ENCODE results near the gene COPS2. TPM values are rescaled to one million over a fixed set of nuclear protein-coding genes. Genes with fewer than 3 reads are reported as not detected.

The COPS2 gene
- total RNA-seq, 2 donors from 2014 or later = 17.5 to 33.7 TPM

- Histone ChIP-seq H3K9me3 (no peaks in the 10 kb centered on the region), H3K4me3 (no peak overlapping the region), H3K27ac (no peak overlapping the region), H3K4me1 (peaks cover 32% of the 10 kb centered on the region), H3K36me3 (replicated peaks in 1 of 2; ENCODE audit: insufficient read depth in 1 of 2, low read depth in 2 of 2) (no peaks in the 10 kb centered on the region), H3K27me3 (no peaks in the 10 kb centered on the region)
- TF ChIP-seq POLR2A (IDR thresholded peaks at IDR 0.05) = no peak
- no peak for TF ChIP-seq CTCF (IDR thresholded peaks at IDR 0.05)
- intact Hi-C loops (cut with DNase I) = no loop called here
- no peak for DNase-seq
- ATAC-seq = no peak
- WGBS, 2 donors = 71 to 75% methylated on average over 3 of the region's 3 CpGs
These were observed 3.6 kb downstream of the COPS2 start for GRCh38 chr15:49151831-49152230.

- ATAC-seq (no peak), DNase-seq (no peak)
- Histone ChIP-seq H3K27me3 (no peaks in the 10 kb centered on the region), H3K4me1 (peaks cover 19% of the 10 kb centered on the region), H3K9me3 (no peaks in the 10 kb centered on the region), H3K36me3 (replicated peaks in 1 of 2; ENCODE audit: insufficient read depth in 1 of 2, low read depth in 2 of 2) (no peaks in the 10 kb centered on the region), H3K27ac (no peak overlapping the region), H3K4me3 (no peak overlapping the region)
- intact Hi-C loops (cut with DNase I) = no loop called here
- TF ChIP-seq POLR2A (IDR thresholded peaks at IDR 0.05) (no peak), CTCF (IDR thresholded peaks at IDR 0.05) (no peak)
- WGBS, 2 donors = 61 to 77% methylated on average over 1 of the region's 1 CpG
These were observed 6.7 kb downstream of the COPS2 start for GRCh38 chr15:49148727-49149126.

- WGBS, 2 donors = 52 to 82% methylated on average over 1 of the region's 1 CpG
- intact Hi-C loops (cut with DNase I) = no loop called here
- Histone ChIP-seq H3K4me1 (peaks cover 15% of the 10 kb centered on the region), H3K27me3 (no peaks in the 10 kb centered on the region), H3K36me3 (replicated peaks in 1 of 2; ENCODE audit: insufficient read depth in 1 of 2, low read depth in 2 of 2) (peaks cover 2 to 3% of the 10 kb centered on the region in 2 donors), H3K27ac (no peak overlapping the region), H3K4me3 (no peak overlapping the region), H3K9me3 (no peaks in the 10 kb centered on the region)
- TF ChIP-seq POLR2A (IDR thresholded peaks at IDR 0.05) (no peak), CTCF (IDR thresholded peaks at IDR 0.05) (no peak)
- DNase-seq = no peak
- no peak for ATAC-seq
These were observed 7.1 kb downstream of the COPS2 start for GRCh38 chr15:49148298-49148697.

- H3K4me1 ChIP-seq = peaks cover 5% of the 10 kb centered on the region
- H3K27me3 ChIP-seq = no peaks in the 10 kb centered on the region
- H3K36me3 ChIP-seq (replicated peaks in 1 of 2; ENCODE audit: insufficient read depth in 1 of 2, low read depth in 2 of 2) = peaks cover 7 to 19% of the 10 kb centered on the region in 2 donors
- intact Hi-C loops (cut with DNase I) = no loop called here
- peak in 6 of 7 experiments; percentile 42 to 58 (median 55) for TF ChIP-seq CTCF (IDR thresholded peaks at IDR 0.05)
- no peak for TF ChIP-seq POLR2A (IDR thresholded peaks at IDR 0.05)
- H3K4me3 ChIP-seq = no peak overlapping the region
- no peak for ATAC-seq
- H3K27ac ChIP-seq = no peak overlapping the region
- H3K9me3 ChIP-seq = no peaks in the 10 kb centered on the region
- peak; percentile 14 to 53 (median 36) for DNase-seq
- WGBS, 2 donors = 12 to 16% methylated on average over 3 of the region's 3 CpGs
These were observed 9.5 kb downstream of the COPS2 start for GRCh38 chr15:49145651-49146609.
